Muscle of leg (tissue), 11 donors: ENCODE data around the gene CARD11. TPM values are rescaled to one million over a fixed set of nuclear protein-coding genes. Genes with fewer than 3 reads are reported as not detected.

ENCODE experiments used
- DNase-seq: peaks from one replicate; pipeline ENCODE4 v3.0.0; 2013
- H3K27ac ChIP-seq: one replicate; pipeline ENCODE4 v1.5.1; 2013; ENCODE audit warnings: mild to moderate bottlenecking, low read length, control low read depth
- H3K27me3 ChIP-seq: one replicate; pipeline ENCODE4 v1.6.1; 2013; ENCODE audit warnings: low read length; ENCODE audit not compliant: control insufficient read depth, insufficient read depth
- H3K36me3 ChIP-seq: one replicate; pipeline ENCODE4 v1.6.1; 2013; ENCODE audit warnings: low read length; ENCODE audit not compliant: control insufficient read depth, insufficient read depth
- H3K4me1 ChIP-seq: one replicate; pipeline ENCODE4 v1.6.1; 2013; ENCODE audit warnings: low read length; ENCODE audit not compliant: control insufficient read depth, insufficient read depth
- H3K4me3 ChIP-seq: one replicate; pipeline ENCODE4 v1.5.1; 2013; ENCODE audit warnings: low read length, control low read depth
- H3K9me3 ChIP-seq: replicated peaks from 2 replicates; pipeline ENCODE4 v1.6.1; 2013; ENCODE audit warnings: low read depth, low read length; ENCODE audit not compliant: control insufficient read depth
- WGBS: methylation state at CpG from one replicate; pipeline ENCODE4 v1.1.5; 2013; ENCODE audit warnings: missing lambda C conversion rate; ENCODE audit not compliant: insufficient coverage; 5-methylcytosine and 5-hydroxymethylcytosine counted together
- polyA plus RNA-seq, 8 donors: library from polyadenylated mRNA; unstranded; fragments of 120-200 nt; gene quantifications; one replicate each; pipeline versions ENCODE4 v1.2.1 to v1.2.3, GENCODE V29; 2013; ENCODE audit warnings: inconsistent platforms in 1 of 8, low replicate concordance in 1 of 8; ENCODE audit not compliant: insufficient read length in 8 of 8, insufficient read depth in 1 of 8
- total RNA-seq: library from RNA; stranded (reverse); fragments of 120-200 nt; gene quantifications from one replicate; pipeline ENCODE4 v1.2.4, GENCODE V29; 2013

The CARD11 gene
- total and polyA plus RNA-seq, 9 donors: 0.09 to 0.55 (median 0.33) TPM

DNA sequence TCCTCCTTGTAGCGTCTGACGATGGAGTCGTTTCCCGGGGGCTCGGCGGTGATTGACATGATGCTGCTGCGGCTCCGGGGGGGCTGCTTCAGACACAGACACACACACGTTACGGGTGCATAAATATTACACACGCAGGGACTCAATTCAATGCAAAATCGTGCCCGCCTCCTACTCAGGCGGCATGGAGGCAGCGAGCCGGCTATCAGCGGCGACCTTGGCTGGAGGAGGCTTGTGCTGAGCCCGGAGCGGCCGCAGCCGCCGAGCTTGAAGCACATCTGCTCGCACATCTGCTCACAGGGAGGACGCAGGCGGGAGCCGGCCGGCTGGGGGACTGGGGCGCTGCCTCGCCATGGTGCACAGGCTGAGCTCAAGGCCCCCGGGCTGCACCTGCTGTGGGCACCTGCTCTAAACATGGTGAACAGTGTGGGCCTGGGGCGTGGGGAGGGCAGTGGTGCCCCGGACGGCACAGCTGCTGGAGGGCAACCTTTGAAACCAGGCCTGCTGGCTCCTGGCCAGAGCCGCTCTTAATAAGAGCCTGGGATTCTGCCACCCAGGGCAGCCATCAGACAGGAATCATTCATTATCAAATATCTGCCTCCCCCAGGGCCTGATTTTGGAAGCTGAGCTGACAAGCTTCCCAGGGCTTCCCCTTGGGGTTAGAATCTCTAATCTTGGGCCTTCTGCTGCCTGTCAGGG, 114.9 kb downstream of the CARD11 start:
- Histone ChIP-seq H3K36me3 (no peaks in the 10 kb centered on the region), H3K27ac (no peak overlapping the region), H3K9me3 (no peaks in the 10 kb centered on the region), H3K4me3 (no peak overlapping the region), H3K27me3 (peaks cover 68% of the 10 kb centered on the region), H3K4me1 (peaks cover 24% of the 10 kb centered on the region)
- peak; percentile 80 for DNase-seq
- WGBS: 42% methylated on average over 31 of the region's 35 CpGs

- 85% methylated on average over 10 of the region's 10 CpGs for WGBS
- no peak for DNase-seq
- Histone ChIP-seq H3K4me1 (peaks cover 24% of the 10 kb centered on the region), H3K27me3 (peaks cover 72% of the 10 kb centered on the region), H3K36me3 (no peaks in the 10 kb centered on the region), H3K9me3 (no peaks in the 10 kb centered on the region), H3K27ac (no peak overlapping the region), H3K4me3 (no peak overlapping the region)
These were observed 115.4 kb downstream of the CARD11 start for GRCh38 chr7:2928256-2928612.

DNA sequence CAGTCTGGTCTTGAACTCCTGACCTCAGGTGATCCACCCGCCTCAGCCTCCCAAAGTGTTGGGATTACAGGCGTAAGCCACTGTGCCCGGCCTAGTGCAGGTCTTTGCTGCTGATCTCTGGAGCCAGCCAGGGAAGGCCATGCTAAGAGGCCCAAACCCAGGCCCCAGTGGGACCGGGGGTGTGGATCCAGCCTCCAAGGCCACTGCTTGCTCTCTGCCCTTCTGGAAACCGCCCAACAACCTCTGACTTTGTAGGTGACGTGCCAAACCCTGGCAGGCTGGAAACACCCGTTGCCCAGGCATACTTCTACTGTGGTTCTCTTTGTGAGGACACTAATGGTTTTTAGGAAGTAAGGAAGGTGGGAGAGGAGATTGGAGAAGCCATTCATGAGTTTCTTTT, 116.1 kb downstream of the CARD11 start:
- H3K4me1 ChIP-seq: peaks cover 24% of the 10 kb centered on the region
- H3K27ac ChIP-seq: no peak overlapping the region
- H3K4me3 ChIP-seq: no peak overlapping the region
- 79% methylated on average over 5 of the region's 7 CpGs for WGBS
- H3K36me3 ChIP-seq: no peaks in the 10 kb centered on the region
- peaks cover 70% of the 10 kb centered on the region for H3K27me3 ChIP-seq
- no peaks in the 10 kb centered on the region for H3K9me3 ChIP-seq
- DNase-seq: no peak

DNA sequence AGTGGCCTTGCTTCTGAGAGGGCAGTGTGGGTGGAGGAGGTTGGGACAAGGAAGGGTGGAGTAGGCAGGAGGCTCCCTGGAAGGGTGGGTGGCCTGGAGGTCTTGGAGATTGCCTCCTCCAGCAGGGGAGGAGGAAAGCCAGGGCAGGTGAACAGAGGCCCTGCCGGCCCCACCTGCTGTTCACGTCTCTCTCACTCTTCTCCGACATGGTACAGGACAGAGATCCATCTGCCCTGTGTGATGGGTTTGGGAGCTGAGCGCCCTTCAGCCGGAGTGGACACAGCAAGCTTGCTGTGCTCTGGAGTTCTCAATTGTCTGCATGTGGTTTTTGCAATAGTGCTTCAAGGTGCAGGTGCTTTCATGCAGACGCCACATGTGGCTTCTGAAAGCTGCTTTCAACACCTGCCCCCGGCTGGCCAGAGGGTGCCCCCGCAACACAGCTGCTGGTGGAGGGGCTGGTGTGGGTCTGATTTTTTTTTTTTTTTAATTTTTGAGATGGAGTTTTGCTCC, 116.7 kb downstream of the CARD11 start:
- WGBS: 86% methylated on average over 2 of the region's 8 CpGs
- peaks cover 24% of the 10 kb centered on the region for H3K4me1 ChIP-seq
- H3K36me3 ChIP-seq: no peaks in the 10 kb centered on the region
- no peak overlapping the region for H3K4me3 ChIP-seq
- no peak for DNase-seq
- H3K27ac ChIP-seq: no peak overlapping the region
- no peaks in the 10 kb centered on the region for H3K9me3 ChIP-seq
- H3K27me3 ChIP-seq: peaks cover 63% of the 10 kb centered on the region

DNA sequence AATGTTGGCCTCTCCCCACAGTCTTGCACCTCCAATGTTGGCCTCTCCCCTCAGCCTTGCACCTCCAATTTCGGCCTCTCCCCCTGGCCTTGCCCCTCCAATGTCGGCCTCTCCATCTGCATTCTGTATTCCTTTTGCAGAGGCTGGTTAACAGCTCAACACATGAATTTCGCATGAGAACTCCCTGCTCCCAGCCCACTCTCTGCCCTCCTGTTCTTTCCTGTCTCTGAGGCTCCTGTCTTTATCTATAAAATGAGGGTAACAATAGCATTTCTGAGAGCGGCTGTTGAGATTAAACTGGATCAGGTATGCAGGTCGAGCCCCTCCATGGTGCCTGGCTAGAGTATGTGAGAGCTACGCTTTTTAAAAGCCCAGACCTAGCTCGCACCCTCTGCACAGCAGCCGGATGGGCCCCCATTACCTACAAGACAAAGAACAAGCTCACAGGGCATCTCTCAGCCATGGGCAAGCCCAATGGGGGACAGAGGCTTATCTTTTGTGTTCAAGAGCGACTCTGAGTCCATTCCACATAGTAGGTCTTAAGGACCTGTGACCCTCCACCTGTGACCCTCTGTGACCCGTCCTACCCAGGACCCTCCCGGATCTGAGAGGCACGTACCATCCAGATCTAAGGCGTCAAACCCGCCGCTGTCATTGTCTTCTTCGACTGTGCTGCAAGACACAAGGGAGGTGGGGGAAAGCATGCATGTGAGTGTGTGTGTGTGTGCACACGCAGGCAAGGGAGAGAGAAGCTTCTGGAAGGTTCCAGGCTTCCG, 117.4 kb downstream of the CARD11 start:
- Histone ChIP-seq H3K4me1 (peaks cover 30% of the 10 kb centered on the region), H3K36me3 (no peaks in the 10 kb centered on the region), H3K9me3 (no peaks in the 10 kb centered on the region), H3K27me3 (peaks cover 60% of the 10 kb centered on the region), H3K27ac (no peak overlapping the region), H3K4me3 (no peak overlapping the region)
- 90% methylated on average over 15 of the region's 18 CpGs for WGBS
- DNase-seq: no peak

GRCh38 chr7:2924866-2925840, 118.5 kb downstream of the CARD11 start:
- WGBS: 53% methylated on average over 13 of the region's 22 CpGs
- Histone ChIP-seq H3K36me3 (no peaks in the 10 kb centered on the region), H3K27ac (no peak overlapping the region), H3K27me3 (peaks cover 53% of the 10 kb centered on the region), H3K4me1 (peaks cover 34% of the 10 kb centered on the region), H3K9me3 (no peaks in the 10 kb centered on the region), H3K4me3 (no peak overlapping the region)
- DNase-seq: peak; percentile 31

GRCh38 chr7:2923886-2924574, 119.6 kb downstream of the CARD11 start:
- DNase-seq: no peak
- H3K27me3 ChIP-seq: peaks cover 46% of the 10 kb centered on the region
- H3K36me3 ChIP-seq: no peaks in the 10 kb centered on the region
- no peak overlapping the region for H3K4me3 ChIP-seq
- peaks cover 23% of the 10 kb centered on the region for H3K4me1 ChIP-seq
- H3K9me3 ChIP-seq: no peaks in the 10 kb centered on the region
- H3K27ac ChIP-seq: no peak overlapping the region
- WGBS: 78% methylated on average over 14 of the region's 17 CpGs

GRCh38 chr7:2923291-2923781, 120.3 kb downstream of the CARD11 start:
- peaks cover 16% of the 10 kb centered on the region for H3K4me1 ChIP-seq
- no peaks in the 10 kb centered on the region for H3K36me3 ChIP-seq
- H3K27me3 ChIP-seq: peaks cover 44% of the 10 kb centered on the region
- no peak overlapping the region for H3K4me3 ChIP-seq
- 91% methylated on average over 16 of the region's 17 CpGs for WGBS
- no peak for DNase-seq
- H3K9me3 ChIP-seq: no peaks in the 10 kb centered on the region
- H3K27ac ChIP-seq: no peak overlapping the region

DNA sequence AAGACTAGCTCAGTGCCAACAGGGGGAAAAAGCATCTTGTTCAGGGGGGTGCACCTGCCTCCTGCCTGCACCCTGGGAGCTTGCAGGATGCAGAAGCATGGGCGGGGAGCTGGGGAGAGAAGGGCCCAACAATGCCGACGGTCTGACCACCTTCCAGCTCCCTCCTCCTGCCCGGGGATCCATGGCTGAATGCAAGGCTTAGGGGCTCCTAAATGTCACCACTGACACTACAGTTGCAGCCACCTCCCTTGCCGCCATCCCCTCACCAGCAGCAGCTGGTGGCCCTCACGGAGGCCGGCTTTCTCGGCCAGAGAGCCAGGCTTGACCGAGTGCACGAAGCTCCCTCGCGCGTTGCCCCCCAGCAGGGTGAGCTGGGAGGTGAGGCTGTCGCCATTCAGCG, 120.8 kb downstream of the CARD11 start:
- H3K4me3 ChIP-seq: no peak overlapping the region
- peaks cover 41% of the 10 kb centered on the region for H3K27me3 ChIP-seq
- WGBS: 87% methylated on average over 11 of the region's 15 CpGs
- H3K9me3 ChIP-seq: no peaks in the 10 kb centered on the region
- no peak overlapping the region for H3K27ac ChIP-seq
- DNase-seq: no peak
- peaks cover 13% of the 10 kb centered on the region for H3K4me1 ChIP-seq
- H3K36me3 ChIP-seq: no peaks in the 10 kb centered on the region
